Measurements from ENCODE around the gene BIRC7.

DNA sequence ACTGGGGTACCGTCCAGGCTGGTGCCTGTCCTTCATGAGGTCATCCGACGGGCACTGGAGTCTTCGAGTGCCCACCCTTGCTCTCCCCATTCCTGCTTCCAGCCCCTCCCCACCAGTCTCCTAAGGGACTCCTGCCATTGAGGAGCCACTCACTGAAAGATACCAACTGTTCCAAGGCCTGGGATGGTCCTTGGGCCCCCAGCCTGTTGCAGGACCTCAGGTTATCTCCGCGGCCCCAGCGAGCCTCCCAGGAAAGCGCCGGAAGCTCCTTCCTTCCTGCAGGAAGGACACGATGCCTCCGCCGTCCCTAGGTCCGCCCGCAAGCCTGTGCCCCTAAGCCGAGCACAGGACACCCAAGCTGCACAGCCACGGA, 17.3 kb downstream of the BIRC7 start:
- TF ChIP-seq, protein P1, sequence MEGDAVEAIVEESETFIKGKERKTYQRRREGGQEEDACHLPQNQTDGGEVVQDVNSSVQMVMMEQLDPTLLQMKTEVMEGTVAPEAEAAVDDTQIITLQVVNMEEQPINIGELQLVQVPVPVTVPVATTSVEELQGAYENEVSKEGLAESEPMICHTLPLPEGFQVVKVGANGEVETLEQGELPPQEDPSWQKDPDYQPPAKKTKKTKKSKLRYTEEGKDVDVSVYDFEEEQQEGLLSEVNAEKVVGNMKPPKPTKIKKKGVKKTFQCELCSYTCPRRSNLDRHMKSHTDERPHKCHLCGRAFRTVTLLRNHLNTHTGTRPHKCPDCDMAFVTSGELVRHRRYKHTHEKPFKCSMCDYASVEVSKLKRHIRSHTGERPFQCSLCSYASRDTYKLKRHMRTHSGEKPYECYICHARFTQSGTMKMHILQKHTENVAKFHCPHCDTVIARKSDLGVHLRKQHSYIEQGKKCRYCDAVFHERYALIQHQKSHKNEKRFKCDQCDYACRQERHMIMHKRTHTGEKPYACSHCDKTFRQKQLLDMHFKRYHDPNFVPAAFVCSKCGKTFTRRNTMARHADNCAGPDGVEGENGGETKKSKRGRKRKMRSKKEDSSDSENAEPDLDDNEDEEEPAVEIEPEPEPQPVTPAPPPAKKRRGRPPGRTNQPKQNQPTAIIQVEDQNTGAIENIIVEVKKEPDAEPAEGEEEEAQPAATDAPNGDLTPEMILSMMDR (IDR thresholded peaks at IDR 0.05 in 8 of 11, conservative IDR thresholded peaks at IDR 0.05 in 3 of 11): no peak
- no peak for TF ChIP-seq POLR2A (IDR thresholded peaks at IDR 0.05)
